Measurements from ENCODE around the gene SOX18. TPM values are rescaled to one million over a fixed set of nuclear protein-coding genes. Genes with fewer than 3 reads are reported as not detected.

Gene SOX18
- total and polyA plus RNA-seq, 2 donors (not counting 1 experiment from before 2014, with no cell fraction given), result not detected

- Histone ChIP-seq H3K79me2 (ENCODE audit: control insufficient read depth, insufficient read depth, low read length) (peaks cover 4% of the 10 kb centered on the region), H3K9me3 (ENCODE audit: control insufficient read depth, insufficient read depth, low read depth, low read length) (no peaks in the 10 kb centered on the region), H3K4me3 (replicated peaks in 1 of 4; ENCODE audit: control extremely low read depth in 1 of 4, insufficient read depth in 1 of 4, low read depth in 3 of 4, low read length in 4 of 4) (no peak overlapping the region), H3K4me1 (ENCODE audit: control insufficient read depth, extremely low read depth, insufficient read depth, low read length) (peaks cover 3% of the 10 kb centered on the region), H4K20me1 (ENCODE audit: control insufficient read depth, extremely low read depth, insufficient read depth, low read length) (no peaks in the 10 kb centered on the region), H3K27ac (ENCODE audit: insufficient read depth, low read length) (no peak overlapping the region), H2AFZ (ENCODE audit: low read length) (no peak overlapping the region), H3K4me2 (ENCODE audit: extremely low read depth, insufficient read depth, low read length) (no peak overlapping the region), H3K9ac (ENCODE audit: insufficient read depth, low read length) (no peak overlapping the region), H3K36me3 (ENCODE audit: control insufficient read depth, insufficient read depth, low read length) (peaks cover 24% of the 10 kb centered on the region), H3K27me3 (ENCODE audit: control insufficient read depth, insufficient read depth, low read length) (no peaks in the 10 kb centered on the region)
- no peak for DNase-seq (ENCODE audit: low read depth in 2 of 2)
- TF ChIP-seq EZH2 (IDR thresholded peaks at IDR 0.05; ENCODE audit: low read length, missing control alignments), result no peak
- TF ChIP-seq, protein P1, sequence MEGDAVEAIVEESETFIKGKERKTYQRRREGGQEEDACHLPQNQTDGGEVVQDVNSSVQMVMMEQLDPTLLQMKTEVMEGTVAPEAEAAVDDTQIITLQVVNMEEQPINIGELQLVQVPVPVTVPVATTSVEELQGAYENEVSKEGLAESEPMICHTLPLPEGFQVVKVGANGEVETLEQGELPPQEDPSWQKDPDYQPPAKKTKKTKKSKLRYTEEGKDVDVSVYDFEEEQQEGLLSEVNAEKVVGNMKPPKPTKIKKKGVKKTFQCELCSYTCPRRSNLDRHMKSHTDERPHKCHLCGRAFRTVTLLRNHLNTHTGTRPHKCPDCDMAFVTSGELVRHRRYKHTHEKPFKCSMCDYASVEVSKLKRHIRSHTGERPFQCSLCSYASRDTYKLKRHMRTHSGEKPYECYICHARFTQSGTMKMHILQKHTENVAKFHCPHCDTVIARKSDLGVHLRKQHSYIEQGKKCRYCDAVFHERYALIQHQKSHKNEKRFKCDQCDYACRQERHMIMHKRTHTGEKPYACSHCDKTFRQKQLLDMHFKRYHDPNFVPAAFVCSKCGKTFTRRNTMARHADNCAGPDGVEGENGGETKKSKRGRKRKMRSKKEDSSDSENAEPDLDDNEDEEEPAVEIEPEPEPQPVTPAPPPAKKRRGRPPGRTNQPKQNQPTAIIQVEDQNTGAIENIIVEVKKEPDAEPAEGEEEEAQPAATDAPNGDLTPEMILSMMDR (conservative IDR thresholded peaks at IDR 0.05 in 1 of 2, IDR thresholded peaks at IDR 0.05 in 1 of 2; ENCODE audit: low read depth in 1 of 2, low read length in 2 of 2), result no peak
Measured at GRCh38 chr20:64006902-64007301, 42.5 kb downstream of the SOX18 start.

- Histone ChIP-seq H3K4me2 (ENCODE audit: extremely low read depth, insufficient read depth, low read length) (no peak overlapping the region), H3K36me3 (ENCODE audit: control insufficient read depth, insufficient read depth, low read length) (peaks cover 23% of the 10 kb centered on the region), H3K4me3 (replicated peaks in 1 of 4; ENCODE audit: control extremely low read depth in 1 of 4, insufficient read depth in 1 of 4, low read depth in 3 of 4, low read length in 4 of 4) (no peak overlapping the region), H3K9ac (ENCODE audit: insufficient read depth, low read length) (no peak overlapping the region), H3K27ac (ENCODE audit: insufficient read depth, low read length) (no peak overlapping the region), H3K79me2 (ENCODE audit: control insufficient read depth, insufficient read depth, low read length) (peaks cover 4% of the 10 kb centered on the region), H3K4me1 (ENCODE audit: control insufficient read depth, extremely low read depth, insufficient read depth, low read length) (peaks cover 3% of the 10 kb centered on the region), H3K27me3 (ENCODE audit: control insufficient read depth, insufficient read depth, low read length) (no peaks in the 10 kb centered on the region), H4K20me1 (ENCODE audit: control insufficient read depth, extremely low read depth, insufficient read depth, low read length) (no peaks in the 10 kb centered on the region), H3K9me3 (ENCODE audit: control insufficient read depth, insufficient read depth, low read depth, low read length) (no peaks in the 10 kb centered on the region), H2AFZ (ENCODE audit: low read length) (no peak overlapping the region)
- TF ChIP-seq EZH2 (IDR thresholded peaks at IDR 0.05; ENCODE audit: low read length, missing control alignments), result no peak
- TF ChIP-seq, protein P1 (conservative IDR thresholded peaks at IDR 0.05 in 1 of 2, IDR thresholded peaks at IDR 0.05 in 1 of 2; ENCODE audit: low read depth in 1 of 2, low read length in 2 of 2), result no peak
- no peak for DNase-seq (ENCODE audit: low read depth in 2 of 2)
Measured at GRCh38 chr20:64006490-64006889, 42.9 kb downstream of the SOX18 start.

- H3K9ac ChIP-seq (ENCODE audit: insufficient read depth, low read length), result no peak overlapping the region
- H3K79me2 ChIP-seq (ENCODE audit: control insufficient read depth, insufficient read depth, low read length), result peaks cover 4% of the 10 kb centered on the region
- no peak overlapping the region for H3K4me2 ChIP-seq (ENCODE audit: extremely low read depth, insufficient read depth, low read length)
- peaks cover 17% of the 10 kb centered on the region for H3K36me3 ChIP-seq (ENCODE audit: control insufficient read depth, insufficient read depth, low read length)
- H3K4me3 ChIP-seq (replicated peaks in 1 of 4; ENCODE audit: control extremely low read depth in 1 of 4, insufficient read depth in 1 of 4, low read depth in 3 of 4, low read length in 4 of 4), result no peak overlapping the region
- H3K27me3 ChIP-seq (ENCODE audit: control insufficient read depth, insufficient read depth, low read length), result no peaks in the 10 kb centered on the region
- no peak for TF ChIP-seq EZH2 (IDR thresholded peaks at IDR 0.05; ENCODE audit: low read length, missing control alignments)
- TF ChIP-seq, protein P1 (conservative IDR thresholded peaks at IDR 0.05 in 1 of 2, IDR thresholded peaks at IDR 0.05 in 1 of 2; ENCODE audit: low read depth in 1 of 2, low read length in 2 of 2), result no peak
- H3K27ac ChIP-seq (ENCODE audit: insufficient read depth, low read length), result no peak overlapping the region
- peak in 1 of 2 donors; percentile 35 for DNase-seq (ENCODE audit: low read depth in 2 of 2)
- H2AFZ ChIP-seq (ENCODE audit: low read length), result no peak overlapping the region
- no peaks in the 10 kb centered on the region for H4K20me1 ChIP-seq (ENCODE audit: control insufficient read depth, extremely low read depth, insufficient read depth, low read length)
- no peaks in the 10 kb centered on the region for H3K9me3 ChIP-seq (ENCODE audit: control insufficient read depth, insufficient read depth, low read depth, low read length)
- peaks cover 3% of the 10 kb centered on the region for H3K4me1 ChIP-seq (ENCODE audit: control insufficient read depth, extremely low read depth, insufficient read depth, low read length)
Measured at GRCh38 chr20:64005394-64005793, 44.0 kb downstream of the SOX18 start.

Data from fibroblast of lung (primary cell).